Measurements from ENCODE around the gene SLC6A17. TPM values are rescaled to one million over a fixed set of nuclear protein-coding genes. Genes with fewer than 3 reads are reported as not detected.

SLC6A17 gene
- total RNA-seq, 1 donor from 2014 or later: 0.11 TPM

GRCh38 chr1:110189181-110189580 lies 38.9 kb downstream of the SLC6A17 start:
- Histone ChIP-seq H3K4me1 (peaks cover 10 to 34% of the 10 kb centered on the region in 2 donors), H3K9me3 (no peaks in the 10 kb centered on the region), H3K27ac (peak overlapping the region; percentile 90 to 92), H3K4me3 (no peak overlapping the region), H3K36me3 (no peaks in the 10 kb centered on the region), H3K27me3 (no peaks in the 10 kb centered on the region)
- no peak for TF ChIP-seq CTCF (IDR thresholded peaks at IDR 0.05)
- intact Hi-C loops (cut with DNase I): loop anchor here (2.0 to 5.0 kb wide), 2 partner anchors 20 to 102 kb away; no protein-coding TSS in a partner anchor
- DNase-seq (ENCODE audit: low spot score in 2 of 2): no peak

GRCh38 chr1:110190282-110190929 lies 40.1 kb downstream of the SLC6A17 start:
- no peak for TF ChIP-seq CTCF (IDR thresholded peaks at IDR 0.05)
- no peaks in the 10 kb centered on the region for H3K36me3 ChIP-seq
- no peaks in the 10 kb centered on the region for H3K9me3 ChIP-seq
- peaks cover 10 to 34% of the 10 kb centered on the region in 2 donors for H3K4me1 ChIP-seq
- no peaks in the 10 kb centered on the region for H3K27me3 ChIP-seq
- intact Hi-C loops (cut with DNase I): no loop called here
- no peak overlapping the region for H3K4me3 ChIP-seq
- H3K27ac ChIP-seq: peak overlapping the region; percentile 90 to 92
- DNase-seq (ENCODE audit: low spot score in 2 of 2): peak in 1 of 2 donors; percentile 72

GRCh38 chr1:110192541-110192940 lies 42.2 kb downstream of the SLC6A17 start:
- H3K4me3 ChIP-seq: no peak overlapping the region
- intact Hi-C loops (cut with DNase I): no loop called here
- no peak for TF ChIP-seq CTCF (IDR thresholded peaks at IDR 0.05)
- no peak overlapping the region for H3K27ac ChIP-seq
- peaks cover 10 to 29% of the 10 kb centered on the region in 2 donors for H3K4me1 ChIP-seq
- H3K9me3 ChIP-seq: no peaks in the 10 kb centered on the region
- H3K27me3 ChIP-seq: no peaks in the 10 kb centered on the region
- no peaks in the 10 kb centered on the region for H3K36me3 ChIP-seq
- no peak for DNase-seq (ENCODE audit: low spot score in 2 of 2)

- Histone ChIP-seq H3K9me3 (no peaks in the 10 kb centered on the region), H3K4me3 (no peak overlapping the region), H3K27me3 (no peaks in the 10 kb centered on the region), H3K4me1 (peaks cover 0 to 4% of the 10 kb centered on the region in 2 donors), H3K36me3 (no peaks in the 10 kb centered on the region), H3K27ac (no peak overlapping the region)
- intact Hi-C loops (cut with DNase I): no loop called here
- no peak for DNase-seq (ENCODE audit: low spot score in 2 of 2)
- TF ChIP-seq CTCF (IDR thresholded peaks at IDR 0.05): no peak
These were observed 44.9 kb downstream of the SLC6A17 start for GRCh38 chr1:110195196-110195595.

GRCh38 chr1:110196917-110197765 lies 46.8 kb downstream of the SLC6A17 start:
- H3K9me3 ChIP-seq: no peaks in the 10 kb centered on the region
- intact Hi-C loops (cut with DNase I): no loop called here
- no peaks in the 10 kb centered on the region for H3K27me3 ChIP-seq
- H3K4me3 ChIP-seq: no peak overlapping the region
- no peaks in the 10 kb centered on the region for H3K36me3 ChIP-seq
- TF ChIP-seq CTCF (IDR thresholded peaks at IDR 0.05): peak; percentile 53 to 88 (median 84)
- H3K4me1 ChIP-seq: no peaks in the 10 kb centered on the region
- DNase-seq (ENCODE audit: low spot score in 2 of 2): no peak
- H3K27ac ChIP-seq: no peak overlapping the region

All from ascending aorta (tissue), 2 donors.